Urothelium cell line (cell line): ENCODE measurements around the gene TARP.

Source experiments
- DNase-seq: peaks from one replicate; pipeline ENCODE4 v3.0.0; 2011; ENCODE audit warnings: low spot score, mixed read lengths
- FAIRE-seq: peaks from 2 replicates; lab custom pipeline; 2011; peaks lifted over from hg19 to GRCh38; lab: Jason Lieb, UNC

TARP gene

DNA sequence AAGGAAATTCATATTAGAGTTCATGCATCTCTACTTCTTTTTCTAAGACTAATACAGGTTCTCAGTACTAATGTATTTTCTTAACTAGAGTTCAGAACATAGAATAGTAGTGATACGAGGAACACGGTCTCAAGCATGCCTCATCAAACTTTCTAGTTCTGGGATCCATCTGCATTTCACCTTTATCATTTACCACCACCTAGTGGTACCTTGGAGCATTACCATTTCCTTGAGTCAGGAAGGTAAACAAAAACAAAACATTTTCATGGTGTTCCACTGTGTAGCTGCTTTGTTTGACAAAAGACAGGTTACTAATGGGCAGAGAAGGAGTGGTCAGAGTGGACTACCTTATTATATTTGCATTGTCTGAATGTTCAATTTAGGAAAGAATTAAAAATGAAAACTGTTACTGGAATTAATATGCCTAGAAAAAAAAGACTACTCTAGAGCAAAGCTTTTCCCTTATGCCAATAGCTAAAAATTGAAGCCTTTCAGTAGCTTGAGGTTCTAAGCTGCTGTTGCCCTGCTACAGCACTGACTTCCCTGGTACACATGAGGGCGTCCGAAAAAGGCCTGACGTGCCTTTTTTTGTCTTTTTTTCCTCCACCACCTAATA lies 50.8 kb downstream of the TARP start:
- peak; percentile 42 for FAIRE-seq
- DNase-seq = peak; percentile 55

- no peak for FAIRE-seq
- no peak for DNase-seq
These were observed 53.0 kb downstream of the TARP start for GRCh38 chr7:38220452-38220851.

DNA sequence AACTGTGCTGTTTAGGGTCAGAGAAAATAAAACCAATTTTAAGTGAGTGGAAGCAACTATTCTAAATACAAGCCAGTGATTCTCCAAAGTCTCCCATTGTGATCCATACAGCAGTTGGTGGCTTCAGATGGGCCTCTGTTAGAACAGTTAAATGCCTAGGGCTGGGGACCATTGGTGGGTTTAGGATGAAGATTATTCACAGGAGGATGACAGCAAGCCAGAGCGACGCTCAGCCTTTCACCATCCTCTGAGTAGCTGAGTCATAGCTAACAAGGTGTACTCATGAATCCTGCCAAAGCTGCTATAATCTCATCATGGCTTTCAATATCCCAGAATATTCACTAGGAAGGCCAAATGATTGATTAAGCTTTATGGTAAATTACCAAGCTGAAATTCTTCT lies 55.8 kb downstream of the TARP start:
- no peak for FAIRE-seq
- no peak for DNase-seq

GRCh38 chr7:38215735-38216670 lies 57.4 kb downstream of the TARP start:
- FAIRE-seq = peak; percentile 70
- DNase-seq = peak; percentile 86

GRCh38 chr7:38215115-38215514 lies 58.3 kb downstream of the TARP start:
- no peak for FAIRE-seq
- no peak for DNase-seq

- DNase-seq (no peak), FAIRE-seq (no peak)
These were observed 61.5 kb downstream of the TARP start for GRCh38 chr7:38211940-38212339.

DNA sequence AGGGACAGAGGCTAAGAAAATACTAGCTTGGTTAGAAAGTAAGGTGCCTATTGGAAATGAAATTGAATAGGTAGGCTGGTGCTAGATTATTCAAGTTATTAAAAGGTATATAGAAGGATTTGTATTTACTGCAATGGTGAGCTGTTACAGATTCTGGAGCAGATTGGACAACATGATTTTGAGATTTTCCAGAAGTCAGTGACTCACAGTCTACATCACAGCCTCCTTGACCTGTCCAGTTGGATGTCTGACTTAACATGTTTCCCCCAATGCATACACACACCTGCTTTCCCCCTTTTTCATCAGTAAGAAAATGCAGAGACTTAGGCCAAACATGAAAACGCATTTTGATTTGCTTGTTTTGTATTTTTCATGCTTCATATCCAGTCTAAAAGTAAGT lies 62.0 kb downstream of the TARP start:
- DNase-seq (no peak), FAIRE-seq (no peak)
